Measurements from ENCODE around the gene CFAP45.

The CFAP45 gene

GRCh38 chr1:159900086-159900680 is at the start of gene CFAP45:
Gene CFAP45, minus strand, starts transcription at chr1:159900165. Its CDS starts 67 bp downstream, at chr1:159900098.
- DNase-seq = peak; percentile 19

GRCh38 chr1:159949123-159949522 is 49.2 kb upstream of the CFAP45 start:
- DNase-seq = no peak

- no peak for DNase-seq
These were observed 48.0 kb upstream of the CFAP45 start for GRCh38 chr1:159947942-159948341.

GRCh38 chr1:159946242-159947187 is 46.5 kb upstream of the CFAP45 start:
- no peak for DNase-seq

- DNase-seq = peak; percentile 89
These were observed 45.7 kb upstream of the CFAP45 start, which contains the start of gene IGSF9 for GRCh38 chr1:159945483-159946241. Gene IGSF9, minus strand, starts transcription at chr1:159945613. Its CDS starts 2,159 bp downstream, at chr1:159943454.

- DNase-seq = no peak
These were observed 44.9 kb upstream of the CFAP45 start for GRCh38 chr1:159944623-159945455.

- no peak for DNase-seq
These were observed 44.1 kb upstream of the CFAP45 start for GRCh38 chr1:159943908-159944622.

- DNase-seq = no peak
These were observed 43.3 kb upstream of the CFAP45 start for GRCh38 chr1:159943278-159943640.

GRCh38 chr1:159942632-159943277 is 42.8 kb upstream of the CFAP45 start:
- DNase-seq = no peak

GRCh38 chr1:159941591-159942560 is 41.9 kb upstream of the CFAP45 start:
- no peak for DNase-seq

- DNase-seq = no peak
These were observed 41.2 kb upstream of the CFAP45 start for GRCh38 chr1:159941141-159941540.

GRCh38 chr1:159940006-159940620 is 40.1 kb upstream of the CFAP45 start:
- no peak for DNase-seq

GRCh38 chr1:159939678-159940002 is 39.7 kb upstream of the CFAP45 start:
- no peak for DNase-seq

GRCh38 chr1:159938905-159939677 is 39.1 kb upstream of the CFAP45 start:
- no peak for DNase-seq

GRCh38 chr1:159938211-159938852 is 38.4 kb upstream of the CFAP45 start:
- no peak for DNase-seq

- no peak for DNase-seq
These were observed 37.2 kb upstream of the CFAP45 start for GRCh38 chr1:159937054-159937750.

- DNase-seq = peak; percentile 85
These were observed 36.4 kb upstream of the CFAP45 start for GRCh38 chr1:159936273-159936904.
